CD14-positive monocyte (primary cell): ENCODE results near the gene TNNT2. TPM values are rescaled to one million over a fixed set of nuclear protein-coding genes. Genes with fewer than 3 reads are reported as not detected.

Experiments
- DNase-seq, 3 donors: peaks; one replicate each; pipeline ENCODE4 v3.0.0-alpha.2; 2011 to 2022
- H2AFZ ChIP-seq: 2 replicates; pipeline ENCODE4 v1.6.0; 2012; ENCODE audit warnings: mild to moderate bottlenecking, low read depth, low read length, inconsistent platforms; ENCODE audit not compliant: insufficient read depth, poor library complexity, severe bottlenecking
- H3K27ac ChIP-seq, 2 donors: 1 replicate in 1 of 2; 2 replicates in 1 of 2; pipeline ENCODE4 v1.5.1; 2012 to 2013; ENCODE audit warnings: low read length in 2 of 2, control low read depth in 1 of 2, inconsistent platforms in 1 of 2, low read depth in 1 of 2, mild to moderate bottlenecking in 1 of 2
- H3K27me3 ChIP-seq, 2 donors: one replicate each; pipeline versions ENCODE4 v1.6.0 to v1.6.1; 2011 to 2013; ENCODE audit warnings: low read length in 2 of 2; ENCODE audit not compliant: control insufficient read depth in 2 of 2, insufficient read depth in 2 of 2
- H3K36me3 ChIP-seq, 2 donors: replicated peaks in 1 of 2; 1 replicate in 1 of 2; 2 replicates in 1 of 2; pipeline versions ENCODE4 v1.5.1 to v1.6.1; 2012 to 2013; ENCODE audit warnings: low read length in 2 of 2, control low read depth in 1 of 2, inconsistent platforms in 1 of 2, mild to moderate bottlenecking in 1 of 2; ENCODE audit not compliant: insufficient read depth in 2 of 2, control insufficient read depth in 1 of 2
- H3K4me1 ChIP-seq, 2 donors: 1 replicate in 1 of 2; 2 replicates in 1 of 2; pipeline versions ENCODE4 v1.5.1 to v1.6.1; 2012 to 2013; ENCODE audit warnings: low read length in 2 of 2, control low read depth in 1 of 2, inconsistent platforms in 1 of 2, mild to moderate bottlenecking in 1 of 2, moderate library complexity in 1 of 2; ENCODE audit not compliant: insufficient read depth in 2 of 2, control insufficient read depth in 1 of 2
- H3K4me2 ChIP-seq: replicated peaks from 2 replicates; pipeline ENCODE3; 2012; ENCODE audit warnings: low read length, moderate library complexity, mild to moderate bottlenecking; ENCODE audit not compliant: poor library complexity, severe bottlenecking; ENCODE audit errors: extremely low read depth
- H3K4me3 ChIP-seq, 3 experiments: fragments of 200-600 bp in 1 of 3; sonication (generic) in 1 of 3; replicated peaks in 1 of 3; 1 replicate in 2 of 3; 2 replicates in 1 of 3; pipeline ENCODE4 v1.5.1; 2011 to 2013; ENCODE audit warnings: low read length in 3 of 3, mild to moderate bottlenecking in 3 of 3, control low read depth in 2 of 3, low read depth in 2 of 3, inconsistent platforms in 1 of 3, moderate library complexity in 1 of 3
- H3K79me2 ChIP-seq: 2 replicates; pipeline ENCODE4 v1.6.0; 2012; ENCODE audit warnings: mild to moderate bottlenecking, control low read depth, inconsistent platforms, low read length, moderate library complexity; ENCODE audit not compliant: insufficient read depth
- H3K9ac ChIP-seq: 2 replicates; pipeline ENCODE4 v1.6.0; 2017; ENCODE audit warnings: low read length, mild to moderate bottlenecking; ENCODE audit not compliant: insufficient read depth, poor library complexity, severe bottlenecking
- H3K9me3 ChIP-seq, 2 donors: replicated peaks in 1 of 2; 1 replicate in 1 of 2; 2 replicates in 1 of 2; pipeline versions ENCODE4 v1.5.1 to v1.6.1; 2012 to 2013; ENCODE audit warnings: low read length in 2 of 2, control low read depth in 1 of 2; ENCODE audit not compliant: control insufficient read depth in 1 of 2, insufficient read depth in 1 of 2
- H4K20me1 ChIP-seq: 2 replicates; pipeline ENCODE4 v1.6.0; 2012; ENCODE audit warnings: mild to moderate bottlenecking, low read length, control low read depth, moderate library complexity; ENCODE audit not compliant: insufficient read depth
- H3K27ac Mint-ChIP-seq, 7 donors: one replicate each; pipeline ENCODE4 v1.8.0; 2020; ENCODE audit warnings: mild to moderate bottlenecking in 7 of 7, mixed read lengths in 7 of 7, moderate library complexity in 6 of 7, inconsistent platforms in 2 of 7
- H3K27me3 Mint-ChIP-seq, 3 donors: one replicate each; pipeline ENCODE4 v1.8.0; 2021 to 2022; ENCODE audit warnings: low read depth in 3 of 3, mild to moderate bottlenecking in 3 of 3, mixed read lengths in 3 of 3, moderate library complexity in 3 of 3, inconsistent platforms in 1 of 3
- H3K36me3 Mint-ChIP-seq, 2 donors: one replicate each; pipeline ENCODE4 v1.8.0; 2020; ENCODE audit warnings: mixed read lengths in 2 of 2, inconsistent platforms in 1 of 2, mild to moderate bottlenecking in 1 of 2
- H3K4me1 Mint-ChIP-seq: one replicate; pipeline ENCODE4 v1.8.0; 2020; ENCODE audit warnings: mild to moderate bottlenecking, mixed read lengths
- H3K4me3 Mint-ChIP-seq, 2 donors: one replicate each; pipeline ENCODE4 v1.8.0; 2020; ENCODE audit warnings: mild to moderate bottlenecking in 2 of 2, mixed read lengths in 2 of 2, moderate library complexity in 1 of 2
- H3K9me3 Mint-ChIP-seq, 7 donors: one replicate each; pipeline ENCODE4 v1.8.0; 2020 to 2022; ENCODE audit warnings: mixed read lengths in 7 of 7, mild to moderate bottlenecking in 6 of 7, moderate library complexity in 6 of 7, inconsistent platforms in 2 of 7
- CTCF ChIP-seq: fragments of 200-600 bp; IDR thresholded peaks from one replicate; pipeline ENCODE4 v1.8.0; 2022; ENCODE audit warnings: antibody characterized with exemption, mild to moderate bottlenecking
- WGBS: methylation state at CpG from one replicate; pipeline ENCODE4 v1.1.5; 2013; ENCODE audit warnings: missing lambda C conversion rate; ENCODE audit not compliant: insufficient coverage; 5-methylcytosine and 5-hydroxymethylcytosine counted together
- intact Hi-C, 2 donors: fragments of 100-400 bp; cut with micrococcal nuclease; formaldehyde crosslinking; loops; one replicate each; pipeline versions ENCODE4 v1.15.0 to v1.15.1; 2023
- polyA plus RNA-seq, 3 donors: library from polyadenylated mRNA; depleted of rRNA in 1 of 3; unstranded in 2 of 3; stranded (reverse) in 1 of 3; fragments of 300-500 nt in 2 of 3; fragments of >200 nt in 1 of 3; fragmentation: Illumina TruSeq in 2 of 3; gene quantifications; 1 replicate in 2 of 3; 2 replicates in 1 of 3; pipeline ENCODE4 v1.2.3, GENCODE V29; 2012 to 2021

Gene TNNT2
- polyA plus RNA-seq, 3 donors: not detected

- DNase-seq: no peak
- Histone ChIP-seq H2AFZ (no peak overlapping the region), H3K4me1 (no peaks in the 10 kb centered on the region), H3K27ac (no peak overlapping the region), H3K79me2 (no peaks in the 10 kb centered on the region), H4K20me1 (no peaks in the 10 kb centered on the region), H3K4me2 (no peak overlapping the region), H3K4me3 (no peak overlapping the region), H3K9me3 (no peaks in the 10 kb centered on the region), H3K36me3 (no peaks in the 10 kb centered on the region), H3K9ac (no peak overlapping the region), H3K27me3 (no peaks in the 10 kb centered on the region)
- TF ChIP-seq CTCF: no peak
- 96% methylated on average over 8 of the region's 8 CpGs for WGBS
- Mint-ChIP-seq H3K4me1 (no peaks in the 10 kb centered on the region), H3K36me3 (no peaks in the 10 kb centered on the region), H3K4me3 (no peak overlapping the region), H3K27ac (no peak overlapping the region), H3K27me3 (peaks cover 2 to 5% (median 3%) of the 10 kb centered on the region in 3 donors), H3K9me3 (peaks cover 0 to 2% (median 0%) of the 10 kb centered on the region in 7 donors)
- intact Hi-C loops: no loop called here
These were observed 43.6 kb upstream of the TNNT2 start for GRCh38 chr1:201421041-201421440.

- peaks cover 0 to 2% (median 0%) of the 10 kb centered on the region in 7 donors for H3K9me3 Mint-ChIP-seq
- 84% methylated on average over 7 of the region's 7 CpGs for WGBS
- TF ChIP-seq CTCF: no peak
- Histone ChIP-seq H3K79me2 (no peaks in the 10 kb centered on the region), H3K9me3 (no peaks in the 10 kb centered on the region), H4K20me1 (no peaks in the 10 kb centered on the region), H3K4me3 (no peak overlapping the region), H3K9ac (no peak overlapping the region), H2AFZ (no peak overlapping the region), H3K4me1 (no peaks in the 10 kb centered on the region), H3K27ac (no peak overlapping the region), H3K4me2 (no peak overlapping the region), H3K36me3 (no peaks in the 10 kb centered on the region), H3K27me3 (no peaks in the 10 kb centered on the region)
- peaks cover 1 to 9% (median 2%) of the 10 kb centered on the region in 3 donors for H3K27me3 Mint-ChIP-seq
- no peak for DNase-seq
- H3K4me1 Mint-ChIP-seq: no peaks in the 10 kb centered on the region
- intact Hi-C loops: no loop called here
- no peaks in the 10 kb centered on the region for H3K36me3 Mint-ChIP-seq
- no peak overlapping the region for H3K4me3 Mint-ChIP-seq
- no peak overlapping the region for H3K27ac Mint-ChIP-seq
These were observed 43.1 kb upstream of the TNNT2 start for GRCh38 chr1:201420608-201421002.
